ENCODE measurements around the gene FOXE1.

- TF ChIP-seq HNF4A (conservative IDR thresholded peaks at IDR 0.05) (no peak), CTCF (IDR thresholded peaks at IDR 0.05; ENCODE audit: low read depth, low read length, missing input control) (no peak), ZBTB33 (IDR thresholded peaks at IDR 0.05) (no peak), EGR1 (IDR thresholded peaks at IDR 0.05; ENCODE audit: low read depth in 2 of 2) (no peak), REST (IDR thresholded peaks at IDR 0.05) (no peak), RAD21 (IDR thresholded peaks at IDR 0.05) (no peak), ATF3 (IDR thresholded peaks at IDR 0.05) (no peak)
These were observed 21.9 kb upstream of the FOXE1 start for GRCh38 chr9:97830884-97831829.

Measured in liver (tissue), 3 donors.